Esophagus muscularis mucosa (tissue), 3 donors: ENCODE results near the gene PJA2.

ENCODE experiments used
- POLR2A ChIP-seq: fragments of 450-650 bp; IDR thresholded peaks from one replicate; pipeline ENCODE4 v1.6.1; 2017; ENCODE audit warnings: antibody characterized with exemption, moderate library complexity, mild to moderate bottlenecking, low read depth
- POLR2AphosphoS5 ChIP-seq, 2 donors: sonication (generic); formaldehyde crosslinking; IDR thresholded peaks; one replicate each; pipeline ENCODE4 v1.6.1; 2017; ENCODE audit warnings: antibody characterized with exemption in 2 of 2
- TF ChIP-seq, protein P1 (sequence below), 3 experiments: fragments of 200-600 bp in 2 of 3; fragments of 450-650 bp in 1 of 3; sonication (generic) in 2 of 3; IDR thresholded peaks; one replicate each; pipeline ENCODE4 v1.5.1; 2017 to 2019; ENCODE audit warnings: antibody characterized with exemption in 3 of 3, mild to moderate bottlenecking in 2 of 3, moderate library complexity in 1 of 3

DNA sequence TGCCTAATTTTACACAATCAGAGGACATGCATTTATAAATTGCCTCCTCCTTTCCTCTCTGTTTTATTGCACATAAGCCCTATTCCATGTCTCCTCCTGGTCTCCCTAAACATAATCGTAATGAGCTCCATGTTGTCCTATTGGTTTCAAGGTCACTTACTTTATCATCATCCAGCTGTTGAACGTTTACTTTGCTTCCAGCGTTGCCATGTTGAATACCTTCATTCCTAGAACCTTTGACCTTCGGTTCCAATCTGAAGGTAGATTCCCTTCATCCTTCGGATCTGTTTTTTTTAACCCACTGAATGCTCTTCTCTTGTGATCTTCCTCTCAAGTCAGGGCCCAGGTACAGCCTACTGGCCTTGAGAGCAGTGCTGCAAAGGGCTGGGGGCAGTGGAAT lies 84.3 kb downstream of the PJA2 start:
- TF ChIP-seq POLR2AphosphoS5 (IDR thresholded peaks at IDR 0.05): no peak
- no peak for TF ChIP-seq POLR2A
- TF ChIP-seq, protein P1, sequence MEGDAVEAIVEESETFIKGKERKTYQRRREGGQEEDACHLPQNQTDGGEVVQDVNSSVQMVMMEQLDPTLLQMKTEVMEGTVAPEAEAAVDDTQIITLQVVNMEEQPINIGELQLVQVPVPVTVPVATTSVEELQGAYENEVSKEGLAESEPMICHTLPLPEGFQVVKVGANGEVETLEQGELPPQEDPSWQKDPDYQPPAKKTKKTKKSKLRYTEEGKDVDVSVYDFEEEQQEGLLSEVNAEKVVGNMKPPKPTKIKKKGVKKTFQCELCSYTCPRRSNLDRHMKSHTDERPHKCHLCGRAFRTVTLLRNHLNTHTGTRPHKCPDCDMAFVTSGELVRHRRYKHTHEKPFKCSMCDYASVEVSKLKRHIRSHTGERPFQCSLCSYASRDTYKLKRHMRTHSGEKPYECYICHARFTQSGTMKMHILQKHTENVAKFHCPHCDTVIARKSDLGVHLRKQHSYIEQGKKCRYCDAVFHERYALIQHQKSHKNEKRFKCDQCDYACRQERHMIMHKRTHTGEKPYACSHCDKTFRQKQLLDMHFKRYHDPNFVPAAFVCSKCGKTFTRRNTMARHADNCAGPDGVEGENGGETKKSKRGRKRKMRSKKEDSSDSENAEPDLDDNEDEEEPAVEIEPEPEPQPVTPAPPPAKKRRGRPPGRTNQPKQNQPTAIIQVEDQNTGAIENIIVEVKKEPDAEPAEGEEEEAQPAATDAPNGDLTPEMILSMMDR (IDR thresholded peaks at IDR 0.05): no peak
